Measurements from ENCODE around the gene NUDCD3. TPM values are rescaled to one million over a fixed set of nuclear protein-coding genes. Genes with fewer than 3 reads are reported as not detected.

NUDCD3 gene
- total RNA-seq, 4 donors from 2014 or later: 57.0 to 92.3 (median 75.2) TPM

DNA sequence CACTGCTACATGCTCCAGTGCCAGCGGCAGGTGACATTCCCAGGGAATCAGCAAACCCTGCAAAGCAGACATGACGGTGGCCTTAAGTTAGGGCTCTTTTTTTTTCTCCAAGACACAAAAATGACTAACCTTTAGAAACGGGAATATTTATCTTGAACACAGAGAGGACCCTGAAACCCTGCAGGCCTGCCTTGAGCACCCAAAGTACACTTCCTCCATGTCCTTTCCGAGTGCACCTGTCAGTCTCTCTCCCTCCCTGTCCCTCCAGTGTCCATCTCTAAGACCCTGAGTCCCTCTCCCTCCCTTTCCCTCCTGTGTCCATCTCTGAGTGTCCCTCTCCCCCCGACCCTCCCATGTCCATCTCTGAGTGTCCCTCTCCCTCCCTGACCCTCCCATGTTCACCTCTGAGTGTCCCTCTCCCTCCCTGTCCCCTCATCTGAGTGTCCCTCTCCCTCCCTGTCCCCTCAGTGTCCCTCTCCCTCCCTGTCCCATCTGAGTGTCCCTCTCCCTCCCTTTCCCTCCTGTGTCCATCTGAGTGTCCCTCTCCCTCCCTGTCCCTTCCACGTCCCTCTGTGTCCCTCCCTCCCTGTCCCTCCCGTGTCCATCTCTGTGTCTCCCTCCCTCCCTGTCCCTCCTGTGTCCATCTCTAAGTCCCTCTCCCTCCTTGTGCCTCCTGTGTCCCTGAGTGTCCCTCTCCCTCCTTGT, 113.9 kb downstream of the NUDCD3 start:
- no peak for ATAC-seq
- Histone ChIP-seq H3K36me3 (peaks cover 0 to 10% of the 10 kb centered on the region in 2 donors), H3K27ac (no peak overlapping the region), H3K27me3 (peaks cover 16% of the 10 kb centered on the region), H3K4me1 (no peaks in the 10 kb centered on the region), H3K4me3 (no peak overlapping the region), H3K9me3 (no peaks in the 10 kb centered on the region)
- 50 to 54% methylated on average over 3 to 6 of the region's 7 CpGs for WGBS, 2 donors (ENCODE audit: low coverage in 1 of 2)
- TF ChIP-seq POLR2AphosphoS5 (IDR thresholded peaks at IDR 0.05) (no peak), EP300 (IDR thresholded peaks at IDR 0.05) (no peak), POLR2A (IDR thresholded peaks at IDR 0.05) (no peak)
- TF ChIP-seq, protein P1, sequence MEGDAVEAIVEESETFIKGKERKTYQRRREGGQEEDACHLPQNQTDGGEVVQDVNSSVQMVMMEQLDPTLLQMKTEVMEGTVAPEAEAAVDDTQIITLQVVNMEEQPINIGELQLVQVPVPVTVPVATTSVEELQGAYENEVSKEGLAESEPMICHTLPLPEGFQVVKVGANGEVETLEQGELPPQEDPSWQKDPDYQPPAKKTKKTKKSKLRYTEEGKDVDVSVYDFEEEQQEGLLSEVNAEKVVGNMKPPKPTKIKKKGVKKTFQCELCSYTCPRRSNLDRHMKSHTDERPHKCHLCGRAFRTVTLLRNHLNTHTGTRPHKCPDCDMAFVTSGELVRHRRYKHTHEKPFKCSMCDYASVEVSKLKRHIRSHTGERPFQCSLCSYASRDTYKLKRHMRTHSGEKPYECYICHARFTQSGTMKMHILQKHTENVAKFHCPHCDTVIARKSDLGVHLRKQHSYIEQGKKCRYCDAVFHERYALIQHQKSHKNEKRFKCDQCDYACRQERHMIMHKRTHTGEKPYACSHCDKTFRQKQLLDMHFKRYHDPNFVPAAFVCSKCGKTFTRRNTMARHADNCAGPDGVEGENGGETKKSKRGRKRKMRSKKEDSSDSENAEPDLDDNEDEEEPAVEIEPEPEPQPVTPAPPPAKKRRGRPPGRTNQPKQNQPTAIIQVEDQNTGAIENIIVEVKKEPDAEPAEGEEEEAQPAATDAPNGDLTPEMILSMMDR (IDR thresholded peaks at IDR 0.05): no peak

DNA sequence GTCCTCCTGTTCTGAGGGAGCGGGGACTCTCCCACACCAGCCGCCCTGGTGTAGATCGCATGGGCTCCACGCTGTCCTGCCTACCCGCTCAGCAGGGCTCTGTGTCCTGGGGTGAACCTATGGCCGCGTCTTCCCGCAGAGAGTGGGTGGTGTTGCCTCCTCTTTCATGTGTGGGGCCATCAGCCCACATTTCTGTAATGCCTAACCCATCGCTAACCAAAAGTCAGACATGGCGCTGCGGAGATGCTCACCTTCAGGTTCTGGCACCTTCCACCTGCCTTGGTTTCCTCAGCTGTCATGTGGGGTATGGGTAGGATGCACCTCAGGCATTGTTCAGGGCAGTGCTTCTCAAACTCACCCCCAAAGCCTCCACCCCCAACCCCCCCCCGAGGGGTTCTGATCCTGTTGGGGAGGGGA, 114.5 kb downstream of the NUDCD3 start:
- H3K27me3 ChIP-seq: peaks cover 16% of the 10 kb centered on the region
- no peak for TF ChIP-seq EP300 (IDR thresholded peaks at IDR 0.05)
- WGBS, 2 donors (ENCODE audit: low coverage in 1 of 2): 65% methylated on average over 9 of the region's 12 CpGs; no CpG with 5 or more reads in 1 of the 2 donors
- peaks cover 0 to 4% of the 10 kb centered on the region in 2 donors for H3K36me3 ChIP-seq
- H3K9me3 ChIP-seq: no peaks in the 10 kb centered on the region
- H3K27ac ChIP-seq: no peak overlapping the region
- H3K4me1 ChIP-seq: no peaks in the 10 kb centered on the region
- ATAC-seq: no peak
- no peak overlapping the region for H3K4me3 ChIP-seq

DNA sequence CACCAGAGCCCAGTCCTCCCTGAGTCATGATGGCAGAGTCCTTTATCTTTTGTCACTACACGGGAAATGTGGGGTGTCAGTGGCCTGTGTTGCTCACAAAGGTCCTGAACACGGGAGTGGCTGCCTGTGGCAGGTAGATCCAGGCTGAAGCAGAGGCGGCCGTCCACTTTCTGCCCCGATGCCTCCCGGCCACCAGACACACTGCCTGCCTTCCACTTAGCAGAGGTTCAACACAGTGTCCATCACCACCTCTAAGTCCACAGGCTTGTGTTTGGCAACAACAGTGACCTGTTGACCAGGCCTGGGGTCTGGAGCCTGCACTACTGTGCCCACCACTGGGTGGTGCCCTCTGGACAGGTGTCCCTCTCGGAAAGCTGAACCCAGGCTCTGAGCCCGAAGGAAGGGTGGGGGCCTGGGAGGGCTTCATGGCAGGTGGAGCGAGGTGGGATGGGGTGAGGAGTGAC, 115.2 kb downstream of the NUDCD3 start:
- TF ChIP-seq POLR2A (IDR thresholded peaks at IDR 0.05): no peak
- TF ChIP-seq, protein P1 (IDR thresholded peaks at IDR 0.05): peak in 2 of 4 experiments; percentile 19 to 46
- Histone ChIP-seq H3K4me1 (no peaks in the 10 kb centered on the region), H3K36me3 (no peaks in the 10 kb centered on the region), H3K27me3 (peaks cover 16% of the 10 kb centered on the region), H3K4me3 (no peak overlapping the region), H3K9me3 (no peaks in the 10 kb centered on the region), H3K27ac (no peak overlapping the region)
- ATAC-seq: no peak
- 27 to 80% methylated on average over 1 to 2 of the region's 9 CpGs for WGBS, 2 donors (ENCODE audit: low coverage in 1 of 2)

DNA sequence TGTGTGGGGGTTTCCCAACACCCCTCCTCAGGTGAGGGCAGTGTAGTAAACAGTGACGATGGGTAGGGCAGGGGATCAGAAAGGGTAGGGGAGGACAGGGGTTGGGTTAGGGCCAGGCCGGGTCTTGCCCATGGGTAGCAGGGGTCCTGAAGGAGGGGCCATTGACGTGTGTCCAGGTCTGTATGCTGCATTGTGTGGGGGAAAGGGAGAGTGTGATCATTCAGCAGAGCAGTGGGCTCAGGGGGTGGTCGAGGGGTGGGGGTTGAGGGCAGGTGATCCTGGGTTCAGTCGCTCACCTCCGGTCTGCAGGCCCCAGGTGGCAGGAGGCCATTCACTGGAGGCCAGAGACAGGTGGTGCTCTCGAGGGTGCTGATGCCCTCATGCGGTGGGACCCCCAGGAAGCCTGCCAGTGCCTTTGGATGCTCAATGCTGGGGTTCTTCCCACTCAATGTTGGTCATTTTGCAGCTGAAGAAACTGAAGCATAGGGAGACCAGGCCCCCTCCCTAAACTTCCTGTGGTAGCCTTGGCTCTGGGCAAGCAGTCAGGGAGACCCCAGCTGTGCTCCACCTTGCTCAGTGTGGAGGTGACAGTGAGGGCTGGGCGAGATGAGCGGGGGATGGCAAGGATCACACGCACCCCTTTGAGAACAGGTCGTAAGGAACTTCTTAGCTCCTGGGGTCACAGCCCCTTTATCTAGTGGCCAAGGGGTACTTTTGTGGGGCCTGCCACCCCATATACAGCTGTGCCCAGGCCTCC, 116.3 kb downstream of the NUDCD3 start:
- no peaks in the 10 kb centered on the region for H3K36me3 ChIP-seq
- H3K9me3 ChIP-seq: no peaks in the 10 kb centered on the region
- TF ChIP-seq POLR2AphosphoS5 (IDR thresholded peaks at IDR 0.05): no peak
- TF ChIP-seq POLR2A (IDR thresholded peaks at IDR 0.05): no peak
- TF ChIP-seq, protein P1 (IDR thresholded peaks at IDR 0.05): no peak
- TF ChIP-seq EP300 (IDR thresholded peaks at IDR 0.05): no peak
- no peaks in the 10 kb centered on the region for H3K4me1 ChIP-seq
- H3K4me3 ChIP-seq: no peak overlapping the region
- peaks cover 16% of the 10 kb centered on the region for H3K27me3 ChIP-seq
- peak; percentile 26 for ATAC-seq
- no peak overlapping the region for H3K27ac ChIP-seq
- 38 to 67% methylated on average over 1 to 2 of the region's 12 CpGs for WGBS, 2 donors (ENCODE audit: low coverage in 1 of 2)

DNA sequence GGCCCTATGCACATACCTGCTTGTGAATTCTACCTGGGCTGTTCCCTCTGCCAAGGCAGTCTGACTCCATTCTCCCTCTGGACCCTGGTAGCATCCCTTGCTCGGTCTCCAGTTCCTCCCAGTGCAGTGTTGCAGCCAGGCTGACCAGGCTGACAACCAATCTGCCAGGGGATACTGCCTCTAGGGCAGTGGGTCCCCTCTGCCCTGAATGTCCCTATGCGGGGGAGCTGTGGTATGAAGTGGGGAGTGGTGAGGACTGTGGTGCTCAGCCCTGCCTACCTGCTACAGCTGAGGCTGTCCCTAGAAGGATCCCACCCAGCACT, 117.1 kb downstream of the NUDCD3 start:
- WGBS, 2 donors (ENCODE audit: low coverage in 1 of 2): 57% methylated on average over 1 of the region's 2 CpGs; no CpG with 5 or more reads in 1 of the 2 donors
- no peak overlapping the region for H3K27ac ChIP-seq
- no peaks in the 10 kb centered on the region for H3K9me3 ChIP-seq
- TF ChIP-seq, protein P1 (IDR thresholded peaks at IDR 0.05): no peak
- TF ChIP-seq POLR2AphosphoS5 (IDR thresholded peaks at IDR 0.05) (no peak), POLR2A (IDR thresholded peaks at IDR 0.05) (no peak), EP300 (IDR thresholded peaks at IDR 0.05) (no peak)
- peaks cover 22% of the 10 kb centered on the region for H3K27me3 ChIP-seq
- no peaks in the 10 kb centered on the region for H3K4me1 ChIP-seq
- H3K4me3 ChIP-seq: no peak overlapping the region
- no peaks in the 10 kb centered on the region for H3K36me3 ChIP-seq
- ATAC-seq: no peak

Data from gastroesophageal sphincter (tissue), 4 donors.